GM23338 (cell line): Measurements from ENCODE around the gene PDE4C. TPM values are rescaled to one million over a fixed set of nuclear protein-coding genes. Genes with fewer than 3 reads are reported as not detected.

Experiments used
- ATAC-seq: fragments of 200-7000 bp; cut with Tn5 transposase; 3 replicates; pipeline ENCODE4 v1.9.1; 2020
- DNase-seq: peaks from one replicate; pipeline ENCODE4 v3.0.0-alpha.2; 2015; ENCODE audit warnings: low spot score
- H2AFZ ChIP-seq: fragments of 200-600 bp; sonication (generic); 2 replicates; pipeline ENCODE4 v1.8.0; 2016; ENCODE audit warnings: antibody characterized with exemption, mild to moderate bottlenecking, moderate library complexity
- H3F3A ChIP-seq: fragments of 200-600 bp; sonication (generic); replicated peaks from 2 replicates; pipeline ENCODE4 v1.8.0; 2017; ENCODE audit warnings: antibody characterized with exemption, mixed run types, low read depth
- H3K27ac ChIP-seq: fragments of 200-600 bp; sonication (generic); 2 replicates; pipeline ENCODE4 v1.6.1; 2016; ENCODE audit warnings: low read depth
- H3K27me3 ChIP-seq: fragments of 200-600 bp; sonication (generic); 2 replicates; pipeline ENCODE4 v1.8.0; 2016; ENCODE audit warnings: mild to moderate bottlenecking, mixed run types, moderate library complexity; ENCODE audit not compliant: insufficient read depth
- H3K36me3 ChIP-seq: fragments of 200-600 bp; sonication (generic); 2 replicates; pipeline ENCODE4 v1.8.0; 2016; ENCODE audit warnings: mild to moderate bottlenecking; ENCODE audit not compliant: insufficient read depth
- H3K4me1 ChIP-seq: fragments of 200-600 bp; sonication (generic); 2 replicates; pipeline ENCODE4 v1.8.0; 2016; ENCODE audit warnings: mild to moderate bottlenecking, moderate library complexity; ENCODE audit not compliant: insufficient read depth
- H3K4me2 ChIP-seq: fragments of 200-600 bp; sonication (generic); 2 replicates; pipeline ENCODE4 v1.7.1; 2017; ENCODE audit warnings: mixed run types
- H3K4me3 ChIP-seq: fragments of 200-600 bp; sonication (generic); 2 replicates; pipeline ENCODE4 v1.6.1; 2016; ENCODE audit warnings: mixed run types
- H3K79me2 ChIP-seq: fragments of 200-600 bp; sonication (generic); replicated peaks from 2 replicates; pipeline ENCODE4 v1.8.0; 2017; ENCODE audit warnings: mild to moderate bottlenecking; ENCODE audit not compliant: insufficient read depth
- H3K9me2 ChIP-seq: fragments of 200-600 bp; sonication (generic); 2 replicates; pipeline ENCODE4 v1.8.0; 2017; ENCODE audit not compliant: insufficient read depth
- H4K20me1 ChIP-seq: fragments of 200-600 bp; sonication (generic); replicated peaks from 2 replicates; pipeline ENCODE4 v1.8.0; 2017; ENCODE audit warnings: mild to moderate bottlenecking; ENCODE audit not compliant: insufficient read depth
- H3K27ac Mint-ChIP-seq: 2 replicates; pipeline ENCODE4 v1.8.0; 2020; ENCODE audit warnings: inconsistent platforms, mild to moderate bottlenecking, moderate library complexity, mixed read lengths
- H3K27me3 Mint-ChIP-seq: 3 replicates; pipeline ENCODE4 v1.8.0; 2022; ENCODE audit warnings: low read depth, mild to moderate bottlenecking, moderate library complexity, mixed read lengths, inconsistent platforms; ENCODE audit not compliant: insufficient read depth, poor library complexity
- H3K36me3 Mint-ChIP-seq: 3 replicates; pipeline ENCODE4 v1.8.0; 2021; ENCODE audit warnings: low read depth, mild to moderate bottlenecking, inconsistent platforms, moderate library complexity, mixed read lengths
- H3K4me1 Mint-ChIP-seq: 3 replicates; pipeline ENCODE4 v1.8.0; 2020; ENCODE audit warnings: mild to moderate bottlenecking, inconsistent platforms, mixed read lengths
- H3K4me3 Mint-ChIP-seq: 3 replicates; pipeline ENCODE4 v1.8.0; 2021; ENCODE audit warnings: moderate library complexity, mild to moderate bottlenecking, inconsistent platforms, mixed read lengths
- H3K9me3 Mint-ChIP-seq: 3 replicates; pipeline ENCODE4 v1.8.0; 2020; ENCODE audit warnings: moderate library complexity, mild to moderate bottlenecking, inconsistent platforms, mixed read lengths
- EZH2 ChIP-seq: fragments of 200-600 bp; sonication (generic); IDR thresholded peaks from one replicate; pipeline ENCODE4 v1.8.0; 2017; ENCODE audit warnings: antibody characterized with exemption, mild to moderate bottlenecking, low read depth; ENCODE audit not compliant: unreplicated experiment
- EZH2phosphoT487 ChIP-seq: fragments of 200-600 bp; sonication (generic); IDR thresholded peaks from one replicate; pipeline ENCODE4 v1.8.1; 2018; ENCODE audit warnings: antibody characterized with exemption; ENCODE audit not compliant: unreplicated experiment
- JUNB ChIP-seq: IDR thresholded peaks from one replicate; pipeline ENCODE4 v1.6.1; 2016; ENCODE audit warnings: antibody characterized with exemption; ENCODE audit not compliant: unreplicated experiment
- NANOG ChIP-seq: IDR thresholded peaks from 2 replicates; pipeline ENCODE4 v1.6.1; 2016; ENCODE audit warnings: antibody characterized with exemption, borderline replicate concordance
- POLR2AphosphoS5 ChIP-seq: IDR thresholded peaks from 2 replicates; pipeline ENCODE4 v1.6.1; 2016; ENCODE audit warnings: antibody characterized with exemption, low read depth
- STAT1 ChIP-seq: IDR thresholded peaks from one replicate; pipeline ENCODE4 v1.6.1; 2016; ENCODE audit warnings: antibody characterized with exemption; ENCODE audit not compliant: unreplicated experiment
- ZNF114 ChIP-seq: fragments of 250-450 bp; sonication (Bioruptor Pico); IDR thresholded peaks from 2 replicates; pipeline ENCODE4 v1.5.0; 2020; ENCODE audit warnings: mild to moderate bottlenecking, moderate library complexity
- ZNF331 ChIP-seq: fragments of 250-450 bp; sonication (Bioruptor Pico); IDR thresholded peaks from 2 replicates; pipeline ENCODE4 v1.5.0; 2020; ENCODE audit warnings: low read depth, mild to moderate bottlenecking, moderate library complexity
- polyA plus RNA-seq: library from polyadenylated mRNA; unstranded; fragments of >200 nt; fragmentation: Nextera tagmentation; extraction: Ambion mirVana; gene quantifications from 2 replicates; pipeline ENCODE4 v1.2.1, GENCODE V29; 2016
- total RNA-seq: library from RNA; depleted of rRNA; stranded (reverse); fragments of >200 nt; shearing (Covaris generic); gene quantifications from 2 replicates; pipeline ENCODE4 v1.2.3, GENCODE V29; 2014
- TF ChIP-seq, protein P1 (sequence below): IDR thresholded peaks from one replicate; pipeline ENCODE4 v1.6.1; 2018; ENCODE audit warnings: antibody characterized with exemption; ENCODE audit not compliant: unreplicated experiment
- TF ChIP-seq, protein P2 (sequence below): fragments of 250-450 bp; sonication (Bioruptor Pico); IDR thresholded peaks from 2 replicates; pipeline ENCODE4 v1.5.0; 2020; ENCODE audit warnings: mild to moderate bottlenecking, moderate library complexity
- TF ChIP-seq, protein P3 (sequence below): IDR thresholded peaks from 2 replicates; pipeline ENCODE4 v1.6.1; 2016; ENCODE audit warnings: antibody characterized with exemption

Gene PDE4C
- total and polyA plus RNA-seq, 2 experiments from 2014 or later = 1.6 to 3.6 TPM

DNA sequence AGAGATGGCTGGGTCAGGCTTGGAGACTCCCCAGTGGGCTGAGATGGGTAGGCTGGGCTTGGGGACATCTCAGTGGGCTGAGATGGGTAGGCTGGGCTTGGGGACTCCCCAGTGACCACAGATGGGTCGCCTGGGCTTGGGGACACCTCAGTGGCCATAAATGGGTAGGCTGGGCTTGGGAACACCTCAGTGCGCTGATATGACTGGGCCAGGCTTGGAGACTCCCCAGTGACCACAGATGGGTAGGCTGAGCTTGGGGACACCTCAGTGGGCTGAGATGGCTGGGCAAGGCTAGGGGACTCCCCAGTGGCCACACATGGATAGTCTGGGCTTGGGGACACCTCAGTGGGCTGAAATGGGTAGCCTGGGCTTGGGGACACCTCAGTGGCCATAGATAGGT is 35.2 kb upstream of the PDE4C start (continued):
- TF ChIP-seq, protein P1, sequence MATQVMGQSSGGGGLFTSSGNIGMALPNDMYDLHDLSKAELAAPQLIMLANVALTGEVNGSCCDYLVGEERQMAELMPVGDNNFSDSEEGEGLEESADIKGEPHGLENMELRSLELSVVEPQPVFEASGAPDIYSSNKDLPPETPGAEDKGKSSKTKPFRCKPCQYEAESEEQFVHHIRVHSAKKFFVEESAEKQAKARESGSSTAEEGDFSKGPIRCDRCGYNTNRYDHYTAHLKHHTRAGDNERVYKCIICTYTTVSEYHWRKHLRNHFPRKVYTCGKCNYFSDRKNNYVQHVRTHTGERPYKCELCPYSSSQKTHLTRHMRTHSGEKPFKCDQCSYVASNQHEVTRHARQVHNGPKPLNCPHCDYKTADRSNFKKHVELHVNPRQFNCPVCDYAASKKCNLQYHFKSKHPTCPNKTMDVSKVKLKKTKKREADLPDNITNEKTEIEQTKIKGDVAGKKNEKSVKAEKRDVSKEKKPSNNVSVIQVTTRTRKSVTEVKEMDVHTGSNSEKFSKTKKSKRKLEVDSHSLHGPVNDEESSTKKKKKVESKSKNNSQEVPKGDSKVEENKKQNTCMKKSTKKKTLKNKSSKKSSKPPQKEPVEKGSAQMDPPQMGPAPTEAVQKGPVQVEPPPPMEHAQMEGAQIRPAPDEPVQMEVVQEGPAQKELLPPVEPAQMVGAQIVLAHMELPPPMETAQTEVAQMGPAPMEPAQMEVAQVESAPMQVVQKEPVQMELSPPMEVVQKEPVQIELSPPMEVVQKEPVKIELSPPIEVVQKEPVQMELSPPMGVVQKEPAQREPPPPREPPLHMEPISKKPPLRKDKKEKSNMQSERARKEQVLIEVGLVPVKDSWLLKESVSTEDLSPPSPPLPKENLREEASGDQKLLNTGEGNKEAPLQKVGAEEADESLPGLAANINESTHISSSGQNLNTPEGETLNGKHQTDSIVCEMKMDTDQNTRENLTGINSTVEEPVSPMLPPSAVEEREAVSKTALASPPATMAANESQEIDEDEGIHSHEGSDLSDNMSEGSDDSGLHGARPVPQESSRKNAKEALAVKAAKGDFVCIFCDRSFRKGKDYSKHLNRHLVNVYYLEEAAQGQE = no peak
- TF ChIP-seq STAT1 (no peak), POLR2AphosphoS5 (no peak)

DNA sequence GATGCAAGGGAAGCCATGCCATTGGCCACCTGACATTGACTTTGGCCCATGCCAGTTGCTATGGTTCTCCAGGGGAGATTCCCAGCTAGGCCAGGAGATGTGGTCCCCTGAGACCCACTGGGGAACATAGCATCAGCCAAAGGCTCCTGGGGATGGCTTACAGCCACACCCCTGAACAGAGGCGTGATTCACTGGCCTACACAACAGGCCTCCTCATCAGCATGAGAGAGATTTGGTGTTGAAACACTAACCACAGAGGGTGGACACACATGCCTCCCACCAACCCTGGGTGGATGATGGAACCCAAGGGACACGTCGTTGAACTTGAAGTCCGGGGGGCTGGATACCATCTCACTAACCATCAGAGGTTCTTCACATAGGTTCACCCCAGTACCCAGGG is 33.7 kb upstream of the PDE4C start:
- H3K4me3 Mint-ChIP-seq = no peak overlapping the region
- Histone ChIP-seq H3K79me2 (no peaks in the 10 kb centered on the region), H3K4me3 (no peak overlapping the region), H3K4me2 (no peak overlapping the region), H3F3A (peaks cover under 1% of the 10 kb centered on the region; the same call in 1 of the 2 replicates), H3K27ac (no peak overlapping the region), H3K36me3 (no peaks in the 10 kb centered on the region), H3K9me2 (peaks cover 6% of the 10 kb centered on the region; the same call in 1 of the 2 replicates), H3K27me3 (no peaks in the 10 kb centered on the region), H3K4me1 (peaks cover 7% of the 10 kb centered on the region; the same call in 1 of the 2 replicates), H2AFZ (no peak overlapping the region), H4K20me1 (no peaks in the 10 kb centered on the region)
- H3K27ac Mint-ChIP-seq = no peak overlapping the region
- H3K27me3 Mint-ChIP-seq = peaks cover 15% of the 10 kb centered on the region
- peaks cover 4% of the 10 kb centered on the region for H3K4me1 Mint-ChIP-seq
- no peaks in the 10 kb centered on the region; the same call in 2 of the 3 replicates for H3K36me3 Mint-ChIP-seq
- ATAC-seq = no peak
- no peak for DNase-seq
- peaks cover 9% of the 10 kb centered on the region; the same call in 1 of the 3 replicates for H3K9me3 Mint-ChIP-seq
- no peak for TF ChIP-seq EZH2
- TF ChIP-seq STAT1 = no peak
- no peak for TF ChIP-seq JUNB
- no peak for TF ChIP-seq NANOG
- TF ChIP-seq, protein P1 = no peak
- TF ChIP-seq, protein P2, sequence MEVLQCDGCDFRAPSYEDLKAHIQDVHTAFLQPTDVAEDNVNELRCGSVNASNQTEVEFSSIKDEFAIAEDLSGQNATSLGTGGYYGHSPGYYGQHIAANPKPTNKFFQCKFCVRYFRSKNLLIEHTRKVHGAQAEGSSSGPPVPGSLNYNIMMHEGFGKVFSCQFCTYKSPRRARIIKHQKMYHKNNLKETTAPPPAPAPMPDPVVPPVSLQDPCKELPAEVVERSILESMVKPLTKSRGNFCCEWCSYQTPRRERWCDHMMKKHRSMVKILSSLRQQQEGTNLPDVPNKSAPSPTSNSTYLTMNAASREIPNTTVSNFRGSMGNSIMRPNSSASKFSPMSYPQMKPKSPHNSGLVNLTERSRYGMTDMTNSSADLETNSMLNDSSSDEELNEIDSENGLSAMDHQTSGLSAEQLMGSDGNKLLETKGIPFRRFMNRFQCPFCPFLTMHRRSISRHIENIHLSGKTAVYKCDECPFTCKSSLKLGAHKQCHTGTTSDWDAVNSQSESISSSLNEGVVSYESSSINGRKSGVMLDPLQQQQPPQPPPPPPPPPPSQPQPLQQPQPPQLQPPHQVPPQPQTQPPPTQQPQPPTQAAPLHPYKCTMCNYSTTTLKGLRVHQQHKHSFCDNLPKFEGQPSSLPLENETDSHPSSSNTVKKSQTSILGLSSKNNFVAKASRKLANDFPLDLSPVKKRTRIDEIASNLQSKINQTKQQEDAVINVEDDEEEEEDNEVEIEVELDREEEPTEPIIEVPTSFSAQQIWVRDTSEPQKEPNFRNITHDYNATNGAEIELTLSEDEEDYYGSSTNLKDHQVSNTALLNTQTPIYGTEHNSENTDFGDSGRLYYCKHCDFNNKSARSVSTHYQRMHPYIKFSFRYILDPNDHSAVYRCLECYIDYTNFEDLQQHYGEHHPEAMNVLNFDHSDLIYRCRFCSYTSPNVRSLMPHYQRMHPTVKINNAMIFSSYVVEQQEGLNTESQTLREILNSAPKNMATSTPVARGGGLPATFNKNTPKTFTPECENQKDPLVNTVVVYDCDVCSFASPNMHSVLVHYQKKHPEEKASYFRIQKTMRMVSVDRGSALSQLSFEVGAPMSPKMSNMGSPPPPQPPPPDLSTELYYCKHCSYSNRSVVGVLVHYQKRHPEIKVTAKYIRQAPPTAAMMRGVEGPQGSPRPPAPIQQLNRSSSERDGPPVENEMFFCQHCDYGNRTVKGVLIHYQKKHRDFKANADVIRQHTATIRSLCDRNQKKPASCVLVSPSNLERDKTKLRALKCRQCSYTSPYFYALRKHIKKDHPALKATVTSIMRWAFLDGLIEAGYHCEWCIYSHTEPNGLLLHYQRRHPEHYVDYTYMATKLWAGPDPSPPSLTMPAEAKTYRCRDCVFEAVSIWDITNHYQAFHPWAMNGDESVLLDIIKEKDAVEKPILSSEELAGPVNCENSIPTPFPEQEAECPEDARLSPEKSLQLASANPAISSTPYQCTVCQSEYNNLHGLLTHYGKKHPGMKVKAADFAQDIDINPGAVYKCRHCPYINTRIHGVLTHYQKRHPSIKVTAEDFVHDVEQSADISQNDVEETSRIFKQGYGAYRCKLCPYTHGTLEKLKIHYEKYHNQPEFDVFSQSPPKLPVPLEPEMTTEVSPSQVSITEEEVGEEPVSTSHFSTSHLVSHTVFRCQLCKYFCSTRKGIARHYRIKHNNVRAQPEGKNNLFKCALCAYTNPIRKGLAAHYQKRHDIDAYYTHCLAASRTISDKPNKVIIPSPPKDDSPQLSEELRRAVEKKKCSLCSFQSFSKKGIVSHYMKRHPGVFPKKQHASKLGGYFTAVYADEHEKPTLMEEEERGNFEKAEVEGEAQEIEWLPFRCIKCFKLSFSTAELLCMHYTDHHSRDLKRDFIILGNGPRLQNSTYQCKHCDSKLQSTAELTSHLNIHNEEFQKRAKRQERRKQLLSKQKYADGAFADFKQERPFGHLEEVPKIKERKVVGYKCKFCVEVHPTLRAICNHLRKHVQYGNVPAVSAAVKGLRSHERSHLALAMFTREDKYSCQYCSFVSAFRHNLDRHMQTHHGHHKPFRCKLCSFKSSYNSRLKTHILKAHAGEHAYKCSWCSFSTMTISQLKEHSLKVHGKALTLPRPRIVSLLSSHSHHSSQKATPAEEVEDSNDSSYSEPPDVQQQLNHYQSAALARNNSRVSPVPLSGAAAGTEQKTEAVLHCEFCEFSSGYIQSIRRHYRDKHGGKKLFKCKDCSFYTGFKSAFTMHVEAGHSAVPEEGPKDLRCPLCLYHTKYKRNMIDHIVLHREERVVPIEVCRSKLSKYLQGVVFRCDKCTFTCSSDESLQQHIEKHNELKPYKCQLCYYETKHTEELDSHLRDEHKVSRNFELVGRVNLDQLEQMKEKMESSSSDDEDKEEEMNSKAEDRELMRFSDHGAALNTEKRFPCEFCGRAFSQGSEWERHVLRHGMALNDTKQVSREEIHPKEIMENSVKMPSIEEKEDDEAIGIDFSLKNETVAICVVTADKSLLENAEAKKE = no peak
- TF ChIP-seq, protein P3, sequence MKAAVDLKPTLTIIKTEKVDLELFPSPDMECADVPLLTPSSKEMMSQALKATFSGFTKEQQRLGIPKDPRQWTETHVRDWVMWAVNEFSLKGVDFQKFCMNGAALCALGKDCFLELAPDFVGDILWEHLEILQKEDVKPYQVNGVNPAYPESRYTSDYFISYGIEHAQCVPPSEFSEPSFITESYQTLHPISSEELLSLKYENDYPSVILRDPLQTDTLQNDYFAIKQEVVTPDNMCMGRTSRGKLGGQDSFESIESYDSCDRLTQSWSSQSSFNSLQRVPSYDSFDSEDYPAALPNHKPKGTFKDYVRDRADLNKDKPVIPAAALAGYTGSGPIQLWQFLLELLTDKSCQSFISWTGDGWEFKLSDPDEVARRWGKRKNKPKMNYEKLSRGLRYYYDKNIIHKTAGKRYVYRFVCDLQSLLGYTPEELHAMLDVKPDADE = no peak
- TF ChIP-seq POLR2AphosphoS5 = no peak
- TF ChIP-seq ZNF114 (CRISPR knock-in tag) = no peak
- TF ChIP-seq ZNF331 (CRISPR knock-in tag) = no peak
- TF ChIP-seq EZH2phosphoT487 = no peak
